ENCODE data around the gene NISCH.

The NISCH gene

GRCh38 chr3:52533623-52534280, 78.3 kb downstream of the NISCH start, which contains the start of gene NT5DC2:
Gene NT5DC2, minus strand, starts transcription at chr3:52533857. Its CDS starts 120 bp downstream, at chr3:52533737.
- in situ Hi-C loops (cut with MboI; ENCODE audit: low sequenced_read_pairs, unreplicated experiment) = no loop called here
- peak; percentile 96 for DNase-seq (ENCODE audit: low spot score)
- TF ChIP-seq CTCF (IDR thresholded peaks at IDR 0.05; ENCODE audit: borderline replicate concordance, control extremely low read depth, extremely low read depth, insufficient read depth, missing control alignments) = peak; percentile 47

- DNase-seq (ENCODE audit: low spot score) = no peak
- TF ChIP-seq CTCF (IDR thresholded peaks at IDR 0.05; ENCODE audit: borderline replicate concordance, control extremely low read depth, extremely low read depth, insufficient read depth, missing control alignments) = no peak
- in situ Hi-C loops (cut with MboI; ENCODE audit: low sequenced_read_pairs, unreplicated experiment) = no loop called here
Measured at GRCh38 chr3:52534281-52535183, 79.1 kb downstream of the NISCH start.

- no peak for TF ChIP-seq CTCF (IDR thresholded peaks at IDR 0.05; ENCODE audit: borderline replicate concordance, control extremely low read depth, extremely low read depth, insufficient read depth, missing control alignments)
- DNase-seq (ENCODE audit: low spot score) = no peak
- in situ Hi-C loops (cut with MboI; ENCODE audit: low sequenced_read_pairs, unreplicated experiment) = no loop called here
Measured at GRCh38 chr3:52535411-52536111, 80.2 kb downstream of the NISCH start.

GRCh38 chr3:52536112-52536368, 80.6 kb downstream of the NISCH start:
- in situ Hi-C loops (cut with MboI; ENCODE audit: low sequenced_read_pairs, unreplicated experiment) = no loop called here
- DNase-seq (ENCODE audit: low spot score) = no peak
- TF ChIP-seq CTCF (IDR thresholded peaks at IDR 0.05; ENCODE audit: borderline replicate concordance, control extremely low read depth, extremely low read depth, insufficient read depth, missing control alignments) = no peak

GRCh38 chr3:52536369-52537164, 81.2 kb downstream of the NISCH start, which contains the start of gene UQCC5:
Gene UQCC5, plus strand, starts transcription at chr3:52536605. Its CDS starts 151 bp downstream, at chr3:52536756.
- DNase-seq (ENCODE audit: low spot score) = peak; percentile 98
- TF ChIP-seq CTCF (IDR thresholded peaks at IDR 0.05; ENCODE audit: borderline replicate concordance, control extremely low read depth, extremely low read depth, insufficient read depth, missing control alignments) = peak; percentile 3
- in situ Hi-C loops (cut with MboI; ENCODE audit: low sequenced_read_pairs, unreplicated experiment) = no loop called here

- no peak for DNase-seq (ENCODE audit: low spot score)
- in situ Hi-C loops (cut with MboI; ENCODE audit: low sequenced_read_pairs, unreplicated experiment) = no loop called here
- TF ChIP-seq CTCF (IDR thresholded peaks at IDR 0.05; ENCODE audit: borderline replicate concordance, control extremely low read depth, extremely low read depth, insufficient read depth, missing control alignments) = no peak
Measured at GRCh38 chr3:52537165-52537620, 81.8 kb downstream of the NISCH start.
